HG02642 (cell line): ENCODE measurements around the gene RRAGC.

Source experiments
- ATAC-seq: cut with Tn5 transposase; IDR thresholded peaks from one replicate; pipeline ENCODE4 v1.9.1; 2021; ENCODE audit warnings: mild to moderate bottlenecking; ENCODE audit not compliant: unreplicated experiment, poor library complexity

Gene RRAGC

DNA sequence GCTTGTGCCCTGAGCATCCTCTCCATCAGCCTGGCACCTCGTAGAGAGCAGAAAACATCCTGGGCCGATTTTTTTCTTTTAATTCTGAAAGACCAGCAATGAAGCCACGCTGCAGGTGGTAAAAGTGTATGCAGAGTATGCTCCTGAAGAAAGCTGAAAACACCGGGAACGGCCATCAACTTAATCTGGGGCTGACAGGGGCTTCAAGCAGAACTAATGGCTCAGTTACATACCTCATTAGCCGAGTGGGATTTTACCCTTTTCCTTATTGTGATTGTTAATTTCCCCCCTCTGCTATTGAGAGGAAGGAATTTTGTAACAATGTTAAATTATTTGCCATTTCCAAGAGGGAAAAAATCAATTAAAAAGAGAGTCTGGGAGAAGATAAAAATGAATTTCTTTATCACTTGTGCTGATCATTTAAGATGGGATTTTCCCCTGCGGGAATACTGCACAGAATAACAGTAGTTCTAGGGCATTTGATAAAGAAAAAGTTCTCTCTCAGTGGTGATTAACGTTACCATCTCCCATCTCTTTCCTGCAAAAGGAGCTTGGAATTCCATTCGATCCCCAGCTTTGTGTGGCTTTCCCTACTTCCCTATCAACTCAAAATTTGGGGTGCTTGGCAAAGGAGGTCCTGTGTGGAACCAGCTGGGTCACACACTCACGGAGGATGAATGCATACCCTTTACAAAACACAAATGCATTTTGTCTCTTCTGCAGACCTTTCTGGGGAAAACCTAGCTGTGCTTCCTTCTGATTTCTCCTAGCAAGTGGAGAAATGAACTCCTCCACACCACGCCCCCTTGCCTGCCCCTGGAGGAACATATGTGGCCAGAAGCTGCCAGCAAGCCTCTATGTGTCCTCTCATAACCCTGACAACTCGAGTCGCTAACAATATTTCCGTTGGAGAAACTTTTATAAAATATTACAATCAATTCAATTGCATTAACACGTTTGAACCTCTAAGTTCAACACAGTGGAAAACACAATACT, 70.9 kb downstream of the RRAGC start:
- ATAC-seq, result no peak
